ENCODE results near the gene LORICRIN.

DNA sequence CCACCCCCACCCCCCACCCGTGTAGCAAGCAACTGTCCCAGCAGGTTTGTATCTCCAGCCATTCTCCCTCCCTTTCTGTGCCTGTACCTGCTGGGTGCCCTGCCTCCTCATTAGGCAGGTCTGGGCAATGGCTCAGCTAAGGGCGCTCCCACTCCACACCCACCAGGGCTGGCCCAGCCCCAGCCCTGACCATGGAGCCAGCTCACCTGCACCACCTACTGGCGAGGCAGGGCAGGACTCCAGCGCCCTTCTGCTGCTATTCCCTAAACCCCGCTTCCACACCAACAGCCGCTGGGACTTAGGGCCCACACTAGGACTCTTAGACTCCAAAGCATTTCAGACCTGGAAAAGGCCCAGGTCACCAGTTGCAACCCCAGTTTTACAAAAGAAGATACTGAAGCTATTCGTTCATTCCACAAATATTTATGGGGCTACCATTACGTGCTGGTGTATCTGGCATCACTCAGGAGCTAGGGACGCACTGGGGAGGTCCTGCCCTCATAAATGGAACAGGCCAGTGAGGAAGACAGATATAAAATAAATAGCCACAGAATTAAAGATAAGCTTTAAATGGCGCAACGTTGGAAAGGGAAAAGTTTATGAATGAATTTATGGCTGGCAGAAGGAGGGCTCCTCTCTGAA, 29.3 kb downstream of the LORICRIN start:
- TF ChIP-seq POLR2A (IDR thresholded peaks at IDR 0.05; ENCODE audit: low read depth, low read length) = no peak
- TF ChIP-seq POLR2AphosphoS5 (IDR thresholded peaks at IDR 0.05; ENCODE audit: low read depth, low read length) = no peak
